Thyroid gland (tissue), 4 donors: ENCODE results near the gene NRAS. TPM values are rescaled to one million over a fixed set of nuclear protein-coding genes. Genes with fewer than 3 reads are reported as not detected.

Experiments
- DNase-seq, 2 donors: peaks; one replicate each; pipeline ENCODE4 v3.0.0-alpha.2; 2019
- H3K27ac ChIP-seq, 3 donors: fragments of 200-600 bp; sonication (generic); 1 replicate in 2 of 3; 2 replicates in 1 of 3; pipeline ENCODE4 v1.5.1; 2016 to 2019; ENCODE audit warnings: mild to moderate bottlenecking in 1 of 3, moderate library complexity in 1 of 3
- H3K27me3 ChIP-seq: fragments of 200-600 bp; sonication (generic); one replicate; pipeline ENCODE4 v1.5.1; 2019
- H3K36me3 ChIP-seq, 2 donors: fragments of 200-600 bp; sonication (generic); one replicate each; pipeline ENCODE4 v1.5.1; 2016 to 2019
- H3K4me1 ChIP-seq, 2 donors: fragments of 200-600 bp; sonication (generic); one replicate each; pipeline ENCODE4 v1.5.1; 2017 to 2019
- H3K4me3 ChIP-seq, 3 donors: fragments of 200-600 bp; sonication (generic); replicated peaks in 1 of 3; 1 replicate in 2 of 3; 2 replicates in 1 of 3; pipeline ENCODE4 v1.5.1; 2016; ENCODE audit warnings: mild to moderate bottlenecking in 1 of 3
- H3K9me3 ChIP-seq: fragments of 200-600 bp; sonication (generic); one replicate; pipeline ENCODE4 v1.5.1; 2017
- POLR2A ChIP-seq, 2 donors: fragments of 450-650 bp; IDR thresholded peaks; one replicate each; pipeline ENCODE4 v1.6.1; 2017; ENCODE audit warnings: antibody characterized with exemption in 2 of 2, mild to moderate bottlenecking in 2 of 2, moderate library complexity in 1 of 2
- WGBS, 2 donors: methylation state at CpG; one replicate each; pipeline ENCODE4 v1.1.5; 2017; 5-methylcytosine and 5-hydroxymethylcytosine counted together
- intact Hi-C: fragments of 100-400 bp; cut with DNase I; formaldehyde crosslinking; loops from one replicate; pipeline ENCODE4 v1.15.1; 2023
- total RNA-seq, 4 donors: library from RNA; depleted of rRNA; stranded (reverse); fragments of >200 nt; gene quantifications; one replicate each; pipeline ENCODE4 v1.2.3, GENCODE V29; 2016
- TF ChIP-seq, protein P1 (sequence below), 6 experiments: fragments of 200-600 bp in 3 of 6; fragments of 450-650 bp in 3 of 6; sonication (generic) in 3 of 6; IDR thresholded peaks; one replicate each; pipeline ENCODE4 v1.5.1; 2016 to 2019; ENCODE audit warnings: antibody characterized with exemption in 6 of 6, mild to moderate bottlenecking in 2 of 6, inconsistent platforms in 1 of 6, moderate library complexity in 1 of 6

The NRAS gene
- total RNA-seq, 4 donors from 2014 or later, result 27.6 to 39.0 (median 31.0) TPM

GRCh38 chr1:114750780-114751179, 34.2 kb upstream of the NRAS start:
- no peak overlapping the region for H3K4me3 ChIP-seq
- H3K36me3 ChIP-seq, result peaks cover 0 to 18% of the 10 kb centered on the region in 2 donors
- peak overlapping the region in 1 of 3 donors; percentile 14 for H3K27ac ChIP-seq
- H3K27me3 ChIP-seq, result no peaks in the 10 kb centered on the region
- H3K4me1 ChIP-seq, result peaks cover 30 to 66% of the 10 kb centered on the region in 2 donors
- H3K9me3 ChIP-seq, result no peaks in the 10 kb centered on the region
- DNase-seq, result peak; percentile 36 to 55
- intact Hi-C loops, result no loop called here
- WGBS, 2 donors, result 39 to 48% methylated on average over 5 of the region's 5 CpGs
- TF ChIP-seq, protein P1, sequence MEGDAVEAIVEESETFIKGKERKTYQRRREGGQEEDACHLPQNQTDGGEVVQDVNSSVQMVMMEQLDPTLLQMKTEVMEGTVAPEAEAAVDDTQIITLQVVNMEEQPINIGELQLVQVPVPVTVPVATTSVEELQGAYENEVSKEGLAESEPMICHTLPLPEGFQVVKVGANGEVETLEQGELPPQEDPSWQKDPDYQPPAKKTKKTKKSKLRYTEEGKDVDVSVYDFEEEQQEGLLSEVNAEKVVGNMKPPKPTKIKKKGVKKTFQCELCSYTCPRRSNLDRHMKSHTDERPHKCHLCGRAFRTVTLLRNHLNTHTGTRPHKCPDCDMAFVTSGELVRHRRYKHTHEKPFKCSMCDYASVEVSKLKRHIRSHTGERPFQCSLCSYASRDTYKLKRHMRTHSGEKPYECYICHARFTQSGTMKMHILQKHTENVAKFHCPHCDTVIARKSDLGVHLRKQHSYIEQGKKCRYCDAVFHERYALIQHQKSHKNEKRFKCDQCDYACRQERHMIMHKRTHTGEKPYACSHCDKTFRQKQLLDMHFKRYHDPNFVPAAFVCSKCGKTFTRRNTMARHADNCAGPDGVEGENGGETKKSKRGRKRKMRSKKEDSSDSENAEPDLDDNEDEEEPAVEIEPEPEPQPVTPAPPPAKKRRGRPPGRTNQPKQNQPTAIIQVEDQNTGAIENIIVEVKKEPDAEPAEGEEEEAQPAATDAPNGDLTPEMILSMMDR (IDR thresholded peaks at IDR 0.05), result no peak
- no peak for TF ChIP-seq POLR2A (IDR thresholded peaks at IDR 0.05)

GRCh38 chr1:114749835-114750234, 33.3 kb upstream of the NRAS start:
- Histone ChIP-seq H3K9me3 (no peaks in the 10 kb centered on the region), H3K27me3 (no peaks in the 10 kb centered on the region), H3K36me3 (peaks cover 0 to 18% of the 10 kb centered on the region in 2 donors), H3K27ac (peak overlapping the region in 1 of 3 donors; percentile 11), H3K4me3 (no peak overlapping the region), H3K4me1 (peaks cover 30 to 57% of the 10 kb centered on the region in 2 donors)
- 27 to 38% methylated on average over 5 of the region's 5 CpGs for WGBS, 2 donors
- peak in 1 of 2 donors; percentile 14 for DNase-seq
- TF ChIP-seq, protein P1 (IDR thresholded peaks at IDR 0.05), result no peak
- no peak for TF ChIP-seq POLR2A (IDR thresholded peaks at IDR 0.05)
- intact Hi-C loops, result no loop called here

GRCh38 chr1:114746450-114747121, 30.0 kb upstream of the NRAS start:
- peaks cover 23 to 24% of the 10 kb centered on the region in 2 donors for H3K4me1 ChIP-seq
- H3K4me3 ChIP-seq, result no peak overlapping the region
- no peak for DNase-seq
- peaks cover 0 to 19% of the 10 kb centered on the region in 2 donors for H3K36me3 ChIP-seq
- no peaks in the 10 kb centered on the region for H3K9me3 ChIP-seq
- TF ChIP-seq POLR2A (IDR thresholded peaks at IDR 0.05), result no peak
- no peaks in the 10 kb centered on the region for H3K27me3 ChIP-seq
- intact Hi-C loops, result no loop called here
- H3K27ac ChIP-seq, result no peak overlapping the region
- 80 to 89% methylated on average over 6 of the region's 6 CpGs for WGBS, 2 donors

DNA sequence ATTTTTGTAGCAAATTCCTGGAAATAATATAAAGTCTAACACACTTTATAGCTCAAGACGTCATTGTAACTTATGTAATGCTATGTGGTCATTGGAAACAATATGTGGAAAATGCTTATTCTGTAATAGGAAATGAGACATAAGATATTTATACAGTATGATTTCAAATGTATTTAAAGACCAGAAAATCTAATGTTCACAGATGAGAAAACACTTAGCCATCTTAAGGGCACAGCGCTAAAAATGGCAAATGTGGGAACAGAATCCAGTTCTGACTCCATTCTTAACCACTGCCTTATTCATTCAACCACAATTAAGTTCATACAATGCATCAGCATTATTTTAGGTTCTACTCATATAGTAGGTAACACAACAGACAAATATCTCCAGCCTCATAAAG, 28.7 kb upstream of the NRAS start:
- no peak overlapping the region for H3K27ac ChIP-seq
- no peaks in the 10 kb centered on the region for H3K27me3 ChIP-seq
- TF ChIP-seq, protein P1 (IDR thresholded peaks at IDR 0.05), result no peak
- TF ChIP-seq POLR2A (IDR thresholded peaks at IDR 0.05), result no peak
- WGBS, 2 donors, result 73 to 75% methylated on average over 2 of the region's 2 CpGs
- peaks cover 0 to 22% of the 10 kb centered on the region in 2 donors for H3K36me3 ChIP-seq
- peaks cover 10 to 11% of the 10 kb centered on the region in 2 donors for H3K4me1 ChIP-seq
- no peak overlapping the region for H3K4me3 ChIP-seq
- no peaks in the 10 kb centered on the region for H3K9me3 ChIP-seq
- intact Hi-C loops, result no loop called here
- DNase-seq, result no peak

GRCh38 chr1:114741963-114742746, 25.6 kb upstream of the NRAS start:
- intact Hi-C loops, result no loop called here
- no peak for DNase-seq
- Histone ChIP-seq H3K4me1 (no peaks in the 10 kb centered on the region), H3K27me3 (no peaks in the 10 kb centered on the region), H3K4me3 (no peak overlapping the region), H3K27ac (no peak overlapping the region), H3K9me3 (no peaks in the 10 kb centered on the region), H3K36me3 (peaks cover 8 to 14% of the 10 kb centered on the region in 2 donors)
- no peak for TF ChIP-seq POLR2A (IDR thresholded peaks at IDR 0.05)
- TF ChIP-seq, protein P1 (IDR thresholded peaks at IDR 0.05), result no peak
- WGBS, 2 donors, result 96% methylated on average over 11 of the region's 11 CpGs
